Bronchial epithelial cell (primary cell): Measurements from ENCODE around the gene RAB9A. TPM values are rescaled to one million over a fixed set of nuclear protein-coding genes. Genes with fewer than 3 reads are reported as not detected.
"Not testable (repeated sequence)": the region's sequence is repeated elsewhere in the genome, so short reads cannot be mapped to it uniquely, and the experiment has no call there.

Experiments used
- DNase-seq: peaks from one replicate; pipeline ENCODE4 v3.0.0-alpha.2; 2010; ENCODE audit warnings: low read depth
- FAIRE-seq: peaks from 2 replicates; lab custom pipeline; 2011; peaks lifted over from hg19 to GRCh38; lab: Jason Lieb, UNC
- H3K27me3 ChIP-seq: 2 replicates; pipeline ENCODE4 v1.5.1; 2011; ENCODE audit warnings: low read length; ENCODE audit not compliant: control insufficient read depth, insufficient read depth
- H3K36me3 ChIP-seq: 2 replicates; pipeline ENCODE4 v1.5.1; 2011; ENCODE audit warnings: low read length; ENCODE audit not compliant: control insufficient read depth, insufficient read depth
- H3K4me3 ChIP-seq: 2 replicates; pipeline ENCODE4 v1.5.1; 2011; ENCODE audit warnings: mild to moderate bottlenecking, low read depth, low read length, control low read depth
- total RNA-seq: library from RNA; depleted of rRNA; stranded (reverse); fragments of >200 nt; gene quantifications from 2 replicates; pipeline ENCODE4 v1.2.1, GENCODE V29; 2014
- TF ChIP-seq, protein P1 (sequence below): IDR thresholded peaks from 2 replicates; pipeline ENCODE4 v1.5.1; 2011; ENCODE audit warnings: mild to moderate bottlenecking, moderate library complexity, low read length, control low read depth, inconsistent platforms; ENCODE audit not compliant: insufficient read depth, severe bottlenecking

Gene RAB9A
- total RNA-seq, 1 donor from 2014 or later, result 43.4 TPM

DNA sequence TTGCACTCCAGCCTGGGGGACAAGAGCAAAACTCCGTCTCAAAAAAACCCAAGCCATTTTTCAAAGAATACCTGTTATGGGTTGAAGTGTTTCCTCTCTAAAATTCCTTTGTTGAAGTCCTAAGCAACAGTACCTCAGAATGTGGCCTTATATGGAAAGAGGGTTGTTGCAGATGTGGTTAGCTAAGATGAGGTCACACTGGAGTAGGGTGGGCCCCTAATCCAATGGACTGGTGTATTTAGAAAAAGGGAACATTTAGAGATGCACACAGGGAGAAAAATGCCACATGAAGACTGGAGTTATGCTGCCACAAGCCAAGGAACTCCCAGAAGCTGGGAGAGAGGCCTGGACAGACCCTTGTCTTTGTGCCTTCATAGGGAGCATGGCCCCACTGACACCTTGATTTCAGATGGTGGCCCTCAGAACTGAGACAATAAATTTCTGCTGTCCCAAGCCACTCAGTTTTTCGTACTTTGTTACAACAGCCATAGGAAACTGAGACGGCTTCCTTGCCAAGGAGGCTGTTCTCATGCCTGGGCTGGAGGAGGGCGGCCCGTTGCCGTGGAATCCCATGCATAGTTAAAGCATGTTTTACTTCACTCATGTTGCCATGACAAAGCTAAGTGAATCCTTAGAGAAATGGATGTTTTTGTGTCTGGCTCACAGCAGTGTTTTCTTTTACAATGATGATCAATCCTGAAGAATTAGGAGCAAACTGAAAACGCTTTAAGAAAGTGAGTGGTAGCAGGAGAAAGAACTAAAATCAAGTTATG is 29.0 kb downstream of the RAB9A start:
- Histone ChIP-seq H3K36me3 (peaks cover 6% of the 10 kb centered on the region), H3K4me3 (no peak overlapping the region), H3K27me3 (no peaks in the 10 kb centered on the region)
- FAIRE-seq (no peak), DNase-seq (no peak)
- TF ChIP-seq, protein P1, sequence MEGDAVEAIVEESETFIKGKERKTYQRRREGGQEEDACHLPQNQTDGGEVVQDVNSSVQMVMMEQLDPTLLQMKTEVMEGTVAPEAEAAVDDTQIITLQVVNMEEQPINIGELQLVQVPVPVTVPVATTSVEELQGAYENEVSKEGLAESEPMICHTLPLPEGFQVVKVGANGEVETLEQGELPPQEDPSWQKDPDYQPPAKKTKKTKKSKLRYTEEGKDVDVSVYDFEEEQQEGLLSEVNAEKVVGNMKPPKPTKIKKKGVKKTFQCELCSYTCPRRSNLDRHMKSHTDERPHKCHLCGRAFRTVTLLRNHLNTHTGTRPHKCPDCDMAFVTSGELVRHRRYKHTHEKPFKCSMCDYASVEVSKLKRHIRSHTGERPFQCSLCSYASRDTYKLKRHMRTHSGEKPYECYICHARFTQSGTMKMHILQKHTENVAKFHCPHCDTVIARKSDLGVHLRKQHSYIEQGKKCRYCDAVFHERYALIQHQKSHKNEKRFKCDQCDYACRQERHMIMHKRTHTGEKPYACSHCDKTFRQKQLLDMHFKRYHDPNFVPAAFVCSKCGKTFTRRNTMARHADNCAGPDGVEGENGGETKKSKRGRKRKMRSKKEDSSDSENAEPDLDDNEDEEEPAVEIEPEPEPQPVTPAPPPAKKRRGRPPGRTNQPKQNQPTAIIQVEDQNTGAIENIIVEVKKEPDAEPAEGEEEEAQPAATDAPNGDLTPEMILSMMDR, result no peak

DNA sequence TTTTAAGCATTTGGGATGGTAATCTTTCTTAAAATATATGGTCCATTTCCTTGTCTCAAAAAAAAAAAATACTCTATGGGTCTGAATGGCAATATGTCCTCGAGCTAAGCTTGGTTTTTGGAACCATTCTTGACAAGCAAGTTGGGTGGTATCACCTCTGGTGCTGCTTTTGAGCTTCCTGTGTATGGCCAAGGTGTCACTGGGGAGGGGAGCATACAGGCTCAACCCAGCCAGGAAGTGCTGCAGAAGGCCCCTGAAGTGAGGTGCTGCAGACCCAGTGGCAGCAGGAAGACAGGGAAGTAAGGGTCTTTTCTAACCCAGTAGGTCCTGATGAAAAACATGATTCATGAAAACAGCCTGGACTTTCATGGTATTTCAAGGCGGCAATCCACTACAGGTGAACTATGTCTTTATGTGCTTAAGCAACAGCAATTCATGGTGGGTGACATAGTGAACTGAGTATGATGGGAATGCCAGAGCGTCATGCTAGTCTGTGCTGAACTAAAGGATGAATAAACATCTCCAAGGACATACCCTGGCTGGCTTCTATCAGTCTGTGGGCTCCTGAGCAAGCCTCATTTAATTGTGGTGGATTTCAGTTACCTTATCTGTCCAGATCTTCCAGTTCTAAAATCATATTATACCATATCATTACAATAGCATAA is 30.4 kb downstream of the RAB9A start:
- no peak for FAIRE-seq
- Histone ChIP-seq H3K36me3 (peaks cover 6% of the 10 kb centered on the region), H3K4me3 (no peak overlapping the region), H3K27me3 (no peaks in the 10 kb centered on the region)
- TF ChIP-seq, protein P1, result no peak
- no peak for DNase-seq

DNA sequence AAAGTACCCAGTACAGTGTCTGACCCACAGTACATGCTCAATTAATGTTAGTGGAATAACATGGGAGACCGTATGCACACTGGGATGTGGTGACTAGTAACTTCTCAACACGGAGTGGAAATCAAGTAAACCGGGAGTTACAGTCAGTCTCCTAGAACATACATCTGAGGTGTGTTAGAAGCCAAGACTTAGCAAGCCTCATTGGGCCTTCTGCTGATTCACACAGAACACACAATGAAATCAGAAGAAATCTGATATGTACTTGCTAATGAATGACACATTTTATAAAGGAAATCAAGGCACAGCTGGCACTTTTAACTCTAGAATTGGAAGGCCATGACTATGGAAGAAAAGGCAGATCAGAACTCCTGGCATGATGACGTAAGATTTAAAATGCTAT is 32.4 kb downstream of the RAB9A start:
- TF ChIP-seq, protein P1, result no peak
- Histone ChIP-seq H3K36me3 (peaks cover 4% of the 10 kb centered on the region), H3K4me3 (no peak overlapping the region), H3K27me3 (no peaks in the 10 kb centered on the region)
- peak; percentile 73 for DNase-seq
- FAIRE-seq, result no peak

DNA sequence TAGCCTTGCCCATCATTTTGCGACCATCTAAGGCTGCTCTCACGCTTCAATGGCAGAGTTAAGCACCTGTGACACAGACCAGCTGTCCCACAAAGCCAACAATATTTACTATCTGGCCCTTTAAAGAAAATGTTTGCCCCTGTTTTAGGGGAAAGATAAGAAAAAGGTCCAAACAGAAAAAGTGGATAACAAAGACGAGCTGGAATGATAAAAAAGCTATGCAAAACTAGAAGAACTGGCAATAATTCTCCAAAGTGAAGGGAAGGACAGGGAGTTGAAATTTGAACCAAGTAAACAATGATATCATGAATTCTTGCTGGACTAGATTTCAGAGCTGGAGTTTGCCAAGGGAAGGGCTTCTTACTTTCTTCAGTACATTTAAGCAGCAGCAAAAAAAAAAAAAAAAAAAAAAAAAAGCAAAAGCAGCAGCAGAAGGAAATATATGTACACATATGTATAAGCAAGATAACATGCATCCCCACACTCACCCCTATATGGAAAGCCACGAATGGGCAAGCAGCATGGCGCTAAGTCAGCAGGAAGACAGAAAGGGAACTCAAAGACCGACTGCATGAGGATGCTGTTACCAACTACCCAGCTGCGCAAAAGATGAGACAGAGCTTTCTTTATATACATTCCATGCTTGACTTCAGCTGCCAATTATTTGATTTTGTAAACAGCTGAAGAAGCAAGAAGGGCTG is 33.0 kb downstream of the RAB9A start:
- no peaks in the 10 kb centered on the region for H3K27me3 ChIP-seq
- FAIRE-seq, result no peak
- DNase-seq, result peak; percentile 46
- peaks cover 4% of the 10 kb centered on the region for H3K36me3 ChIP-seq
- TF ChIP-seq, protein P1, result no peak
- H3K4me3 ChIP-seq, result no peak overlapping the region

- H3K27me3 ChIP-seq, H3K4me3 ChIP-seq, H3K36me3 ChIP-seq, DNase-seq, FAIRE-seq: not testable (repeated sequence)
These were observed 36.0 kb downstream of the RAB9A start for GRCh38 chrX:13724878-13725277.

- not testable (repeated sequence) for FAIRE-seq
These were observed 37.7 kb downstream of the RAB9A start for GRCh38 chrX:13726583-13726982.

GRCh38 chrX:13730523-13730922 is 41.6 kb downstream of the RAB9A start:
- H3K36me3 ChIP-seq, H3K27me3 ChIP-seq, FAIRE-seq, H3K4me3 ChIP-seq, DNase-seq: not testable (repeated sequence)

More at GRCh38 chrX:13726583-13726982, 37.7 kb downstream of the RAB9A start:
- DNase-seq, H3K27me3 ChIP-seq, H3K36me3 ChIP-seq, H3K4me3 ChIP-seq: not testable (repeated sequence)
